Mucosa of descending colon (tissue), 3 donors: ENCODE data around the gene PRKAG1. TPM values are rescaled to one million over a fixed set of nuclear protein-coding genes. Genes with fewer than 3 reads are reported as not detected.
A peak's percentile ranks its signal among the peaks of the same experiment; 100 is the strongest.

Source experiments
- ATAC-seq: fragments of 200-7000 bp; cut with Tn5 transposase; one replicate; pipeline ENCODE4 v1.9.1; 2020; ENCODE audit warnings: mild to moderate bottlenecking, moderate library complexity
- DNase-seq, 3 donors: peaks; one replicate each; pipeline ENCODE4 v3.0.0-alpha.2; 2020
- H3K36me3 ChIP-seq: fragments of 200-600 bp; one replicate; pipeline ENCODE4 v1.8.0; 2021; ENCODE audit warnings: low read depth, mild to moderate bottlenecking
- H3K4me1 ChIP-seq: fragments of 200-600 bp; one replicate; pipeline ENCODE4 v1.8.0; 2021; ENCODE audit warnings: low read depth, mild to moderate bottlenecking
- H3K4me3 ChIP-seq: fragments of 200-600 bp; one replicate; pipeline ENCODE4 v1.8.0; 2021; ENCODE audit warnings: mild to moderate bottlenecking
- H3K9me3 ChIP-seq: fragments of 200-600 bp; one replicate; pipeline ENCODE4 v1.8.0; 2021; ENCODE audit warnings: mild to moderate bottlenecking
- CTCF ChIP-seq: fragments of 200-600 bp; IDR thresholded peaks from one replicate; pipeline ENCODE4 v1.8.0; 2022; ENCODE audit warnings: antibody characterized with exemption, mild to moderate bottlenecking
- intact Hi-C, 2 donors: fragments of 100-400 bp; cut with DNase I in 1 of 2; cut with micrococcal nuclease in 1 of 2; formaldehyde crosslinking; loops; one replicate each; pipeline versions ENCODE4 v1.11.0 to v1.11.1; 2022; cut with DNase I, micrococcal nuclease
- total RNA-seq, 3 donors: library from RNA; stranded (reverse); fragmentation: NEBNext Ultra II Directional in 2 of 3; extraction: Animal tissue kit (Norgen Biotek cat#: 25700) in 2 of 3; gene quantifications; one replicate each; pipeline versions ENCODE4 v1.2.1 to v1.2.4, GENCODE V29; 2021 to 2023
- donor health status: DM: no; HTN: no; CAD: no; lungs with moderate emphysema.
- donor health status: DM: no; HTN: no; CAD: no.
- donor health status: DM: no; HTN: yes; CAD: no.

Gene PRKAG1
- total RNA-seq, 3 donors from 2014 or later, result 51.5 to 60.1 (median 52.2) TPM

- Histone ChIP-seq H3K9me3 (no peaks in the 10 kb centered on the region), H3K4me1 (no peaks in the 10 kb centered on the region), H3K36me3 (peaks cover 35% of the 10 kb centered on the region), H3K4me3 (no peak overlapping the region)
- ATAC-seq, result no peak
- DNase-seq, result no peak
- no peak for TF ChIP-seq CTCF
- intact Hi-C loops, result no loop called here
Measured at GRCh38 chr12:49046129-49046895, 27.7 kb upstream of the PRKAG1 start.

GRCh38 chr12:49044660-49045059, 26.1 kb upstream of the PRKAG1 start:
- peak in 1 of 3 donors; percentile 15 for DNase-seq
- Histone ChIP-seq H3K4me1 (no peaks in the 10 kb centered on the region), H3K9me3 (no peaks in the 10 kb centered on the region), H3K36me3 (peaks cover 33% of the 10 kb centered on the region), H3K4me3 (no peak overlapping the region)
- no peak for ATAC-seq
- TF ChIP-seq CTCF, result no peak
- intact Hi-C loops, result no loop called here

- Histone ChIP-seq H3K4me1 (no peaks in the 10 kb centered on the region), H3K36me3 (peaks cover 39% of the 10 kb centered on the region), H3K4me3 (no peak overlapping the region), H3K9me3 (no peaks in the 10 kb centered on the region)
- DNase-seq (peak in 2 of 3 donors; percentile 68 to 82), ATAC-seq (peak; percentile 79)
- peak; percentile 59 for TF ChIP-seq CTCF
- intact Hi-C loops, result no loop called here
Measured at GRCh38 chr12:49043856-49044258, 25.3 kb upstream of the PRKAG1 start.

- Histone ChIP-seq H3K4me3 (no peak overlapping the region), H3K4me1 (no peaks in the 10 kb centered on the region), H3K9me3 (no peaks in the 10 kb centered on the region), H3K36me3 (peaks cover 40% of the 10 kb centered on the region)
- intact Hi-C loops, result no loop called here
- no peak for ATAC-seq
- TF ChIP-seq CTCF, result no peak
- DNase-seq, result peak in 1 of 3 donors; percentile 8
Measured at GRCh38 chr12:49043241-49043640, 24.7 kb upstream of the PRKAG1 start.

GRCh38 chr12:49041881-49042484, 23.4 kb upstream of the PRKAG1 start:
- intact Hi-C loops, result no loop called here
- Histone ChIP-seq H3K9me3 (no peaks in the 10 kb centered on the region), H3K4me1 (no peaks in the 10 kb centered on the region), H3K36me3 (peaks cover 37% of the 10 kb centered on the region), H3K4me3 (no peak overlapping the region)
- DNase-seq (peak in 2 of 3 donors; percentile 11 to 34), ATAC-seq (no peak)
- TF ChIP-seq CTCF, result no peak
